Smooth muscle cell (in vitro differentiated cells): ENCODE measurements around the gene SWT1. TPM values are rescaled to one million over a fixed set of nuclear protein-coding genes. Genes with fewer than 3 reads are reported as not detected.

Experiments used
- DNase-seq: peaks from one replicate; lab custom pipeline; 2025; ENCODE audit not compliant: unreplicated experiment; lab: John Stamatoyannopoulos, UW
- H2AFZ ChIP-seq: fragments of 200-600 bp; sonication (generic); 2 replicates; pipeline ENCODE4 v1.6.0; 2016; ENCODE audit warnings: antibody characterized with exemption, low read depth, mild to moderate bottlenecking
- H3F3A ChIP-seq: fragments of 200-600 bp; sonication (generic); 2 replicates; pipeline ENCODE4 v1.6.0; 2017; ENCODE audit warnings: antibody characterized with exemption, low read depth
- H3K27ac ChIP-seq: fragments of 200-600 bp; sonication (generic); 2 replicates; pipeline ENCODE4 v1.5.1; 2016; ENCODE audit warnings: low read depth, mild to moderate bottlenecking
- H3K27me3 ChIP-seq: fragments of 200-600 bp; sonication (generic); 2 replicates; pipeline ENCODE4 v1.6.1; 2016; ENCODE audit warnings: low read depth, mild to moderate bottlenecking
- H3K36me3 ChIP-seq: fragments of 200-600 bp; sonication (generic); 2 replicates; pipeline ENCODE4 v1.5.1; 2016; ENCODE audit warnings: low read depth
- H3K4me1 ChIP-seq: fragments of 200-600 bp; sonication (generic); 2 replicates; pipeline ENCODE4 v1.5.1; 2016; ENCODE audit warnings: low read depth
- H3K4me2 ChIP-seq: fragments of 200-600 bp; sonication (generic); 2 replicates; pipeline ENCODE4 v1.6.0; 2016; ENCODE audit warnings: mild to moderate bottlenecking
- H3K4me3 ChIP-seq: fragments of 200-600 bp; sonication (generic); 2 replicates; pipeline ENCODE4 v1.5.1; 2016; ENCODE audit warnings: mild to moderate bottlenecking
- H3K79me2 ChIP-seq: fragments of 200-600 bp; sonication (generic); 2 replicates; pipeline ENCODE4 v1.6.0; 2016; ENCODE audit warnings: low read depth, mild to moderate bottlenecking
- H3K9ac ChIP-seq: fragments of 200-600 bp; sonication (generic); 2 replicates; pipeline ENCODE4 v1.6.0; 2016; ENCODE audit warnings: low read depth
- H3K9me3 ChIP-seq: fragments of 200-600 bp; sonication (generic); replicated peaks from 2 replicates; pipeline ENCODE4 v1.5.1; 2016; ENCODE audit warnings: low read depth
- H4K20me1 ChIP-seq: fragments of 200-600 bp; sonication (generic); 2 replicates; pipeline ENCODE4 v1.6.0; 2016; ENCODE audit warnings: low read depth
- CTCF ChIP-seq: fragments of 200-600 bp; sonication (generic); IDR thresholded peaks from 2 replicates; pipeline ENCODE4 v1.5.1; 2017; ENCODE audit warnings: borderline replicate concordance, mild to moderate bottlenecking, antibody characterized with exemption; ENCODE audit not compliant: insufficient read depth, poor library complexity, severe bottlenecking
- WGBS: methylation state at CpG from one replicate; pipeline ENCODE4 v1.1.7; 2016; ENCODE audit warnings: low lambda C conversion rate; 5-methylcytosine and 5-hydroxymethylcytosine counted together
- polyA plus RNA-seq: library from polyadenylated mRNA; unstranded; fragments of >200 nt; fragmentation: Nextera tagmentation; extraction: Ambion mirVana; gene quantifications from 2 replicates; pipeline ENCODE4 v1.2.1, GENCODE V29; 2016
- total RNA-seq: library from RNA; depleted of rRNA; stranded (reverse); fragments of >200 nt; gene quantifications from 2 replicates; pipeline ENCODE4 v1.2.3, GENCODE V29; 2014

The SWT1 gene
- total and polyA plus RNA-seq, 2 experiments from 2014 or later: 1.7 to 11.2 TPM

- Histone ChIP-seq H3K27ac (no peak overlapping the region), H2AFZ (no peak overlapping the region), H3K4me1 (peaks cover 3% of the 10 kb centered on the region), H3K4me2 (no peak overlapping the region), H3K4me3 (no peak overlapping the region), H3K36me3 (no peaks in the 10 kb centered on the region), H3K27me3 (no peaks in the 10 kb centered on the region), H3K79me2 (no peaks in the 10 kb centered on the region), H4K20me1 (no peaks in the 10 kb centered on the region), H3F3A (no peaks in the 10 kb centered on the region), H3K9ac (no peak overlapping the region), H3K9me3 (no peaks in the 10 kb centered on the region)
- DNase-seq: no peak
- 85% methylated on average over 2 of the region's 2 CpGs for WGBS
- TF ChIP-seq CTCF: no peak
Observed at GRCh38 chr1:185322636-185323035, 165.7 kb downstream of the SWT1 start.

GRCh38 chr1:185324118-185324517 lies 167.2 kb downstream of the SWT1 start:
- no peaks in the 10 kb centered on the region for H3K79me2 ChIP-seq
- H3K4me1 ChIP-seq: no peaks in the 10 kb centered on the region
- H3F3A ChIP-seq: no peaks in the 10 kb centered on the region
- no peak overlapping the region for H3K27ac ChIP-seq
- H2AFZ ChIP-seq: no peak overlapping the region
- H3K4me3 ChIP-seq: no peak overlapping the region
- H3K9me3 ChIP-seq: no peaks in the 10 kb centered on the region
- H4K20me1 ChIP-seq: no peaks in the 10 kb centered on the region
- H3K4me2 ChIP-seq: no peak overlapping the region
- H3K9ac ChIP-seq: no peak overlapping the region
- 97% methylated on average over 3 of the region's 3 CpGs for WGBS
- no peaks in the 10 kb centered on the region for H3K27me3 ChIP-seq
- DNase-seq: no peak
- TF ChIP-seq CTCF: no peak
- H3K36me3 ChIP-seq: no peaks in the 10 kb centered on the region

- Histone ChIP-seq H3K27me3 (no peaks in the 10 kb centered on the region), H3K9ac (no peak overlapping the region), H4K20me1 (no peaks in the 10 kb centered on the region), H2AFZ (no peak overlapping the region), H3K79me2 (no peaks in the 10 kb centered on the region), H3K4me1 (no peaks in the 10 kb centered on the region), H3K27ac (no peak overlapping the region), H3K4me2 (no peak overlapping the region), H3F3A (no peaks in the 10 kb centered on the region), H3K4me3 (no peak overlapping the region), H3K36me3 (no peaks in the 10 kb centered on the region), H3K9me3 (no peaks in the 10 kb centered on the region)
- TF ChIP-seq CTCF: no peak
- no peak for DNase-seq
- WGBS: 63% methylated on average over 4 of the region's 4 CpGs
Observed at GRCh38 chr1:185325413-185325812, 168.4 kb downstream of the SWT1 start.

GRCh38 chr1:185328255-185328654 lies 171.3 kb downstream of the SWT1 start:
- Histone ChIP-seq H4K20me1 (no peaks in the 10 kb centered on the region), H3K9ac (no peak overlapping the region), H3K79me2 (no peaks in the 10 kb centered on the region), H3K36me3 (no peaks in the 10 kb centered on the region), H3K27ac (no peak overlapping the region), H3K4me1 (no peaks in the 10 kb centered on the region), H3K4me2 (no peak overlapping the region), H3K9me3 (no peaks in the 10 kb centered on the region), H2AFZ (no peak overlapping the region), H3K4me3 (no peak overlapping the region), H3K27me3 (no peaks in the 10 kb centered on the region), H3F3A (no peaks in the 10 kb centered on the region)
- DNase-seq: no peak
- no peak for TF ChIP-seq CTCF
- whole genome bisulfite sequencing: 92% methylated on average over 4 of the region's 4 CpGs
